H1 (cell line): ENCODE measurements around the gene BRCA2. TPM values are rescaled to one million over a fixed set of nuclear protein-coding genes. Genes with fewer than 3 reads are reported as not detected.
A peak's percentile ranks its signal among the peaks of the same experiment; 100 is the strongest.

Experiments used
- CTCF ChIA-PET: fragments of 300-600 bp; sonication (Branson Sonifier 250); formaldehyde crosslinking; loops from one replicate; lab custom pipeline; 2021; ENCODE audit not compliant: partially characterized antibody; lab: Charles Lee
- POLR2A ChIA-PET: fragments of 300-600 bp; sonication (Branson Sonifier 250); formaldehyde crosslinking; loops from one replicate; lab custom pipeline; 2021; ENCODE audit warnings: inconsistent platforms; ENCODE audit not compliant: partially characterized antibody; lab: Charles Lee
- DNase-seq, 2 experiments: peaks; one replicate each; pipeline versions ENCODE4 v3.0.0 to v3.0.0-alpha.2; 2010 to 2022; ENCODE audit warnings: low spot score in 2 of 2, low read depth in 1 of 2, mixed read lengths in 1 of 2
- FAIRE-seq: peaks from 2 replicates; lab custom pipeline; 2011; peaks lifted over from hg19 to GRCh38; lab: Jason Lieb, UNC
- H2AFZ ChIP-seq: 2 replicates; pipeline ENCODE4 v1.8.1; 2012; ENCODE audit warnings: low read length, inconsistent platforms
- H2AK5ac ChIP-seq: 2 replicates; pipeline ENCODE4 v1.6.1; 2013; ENCODE audit warnings: low read depth, low read length
- H2BK120ac ChIP-seq: replicated peaks from 2 replicates; pipeline ENCODE3; 2013; ENCODE audit warnings: low read depth, low read length, inconsistent platforms
- H2BK12ac ChIP-seq: 2 replicates; pipeline ENCODE4 v1.6.1; 2013; ENCODE audit warnings: low read depth, low read length
- H2BK15ac ChIP-seq: 2 replicates; pipeline ENCODE4 v1.6.1; 2013; ENCODE audit warnings: low read length
- H2BK20ac ChIP-seq: 2 replicates; pipeline ENCODE4 v1.6.1; 2013; ENCODE audit warnings: low read length
- H2BK5ac ChIP-seq: 2 replicates; pipeline ENCODE4 v1.6.1; 2013; ENCODE audit warnings: low read depth, low read length
- H3K14ac ChIP-seq: 2 replicates; pipeline ENCODE4 v1.6.1; 2013; ENCODE audit warnings: inconsistent platforms; ENCODE audit not compliant: insufficient read length
- H3K18ac ChIP-seq: 2 replicates; pipeline ENCODE4 v1.6.1; 2013; ENCODE audit warnings: low read length; ENCODE audit errors: extremely low read depth
- H3K23ac ChIP-seq: 2 replicates; pipeline ENCODE4 v1.6.1; 2013; ENCODE audit warnings: inconsistent platforms; ENCODE audit not compliant: insufficient read length
- H3K23me2 ChIP-seq: 2 replicates; pipeline ENCODE4 v1.6.1; 2013; ENCODE audit warnings: low read depth, low read length
- H3K27ac ChIP-seq: 2 replicates; pipeline ENCODE4 v1.6.1; 2011; ENCODE audit warnings: low read depth, low read length, inconsistent platforms
- H3K27me3 ChIP-seq, 4 experiments: replicated peaks in 1 of 4; 1 replicate in 1 of 4; 2 replicates in 3 of 4; pipeline versions ENCODE4 v1.6.1 to v1.8.1; 2011 to 2013; ENCODE audit warnings: low read length in 3 of 4, mild to moderate bottlenecking in 3 of 4, inconsistent platforms in 2 of 4, mixed read lengths in 2 of 4, moderate library complexity in 1 of 4; ENCODE audit not compliant: control insufficient read depth in 3 of 4, insufficient read depth in 3 of 4; ENCODE audit errors: extremely low read depth in 1 of 4
- H3K36me3 ChIP-seq, 4 experiments: 2 replicates each; pipeline versions ENCODE4 v1.6.1 to v1.8.1; 2011 to 2013; ENCODE audit warnings: mild to moderate bottlenecking in 4 of 4, low read length in 3 of 4, moderate library complexity in 2 of 4, control low read depth in 1 of 4, inconsistent platforms in 1 of 4; ENCODE audit not compliant: insufficient read depth in 4 of 4, control insufficient read depth in 2 of 4
- H3K4ac ChIP-seq: replicated peaks from 2 replicates; pipeline ENCODE3; 2013; ENCODE audit warnings: low read length, low read depth, mixed read lengths, inconsistent platforms; ENCODE audit not compliant: insufficient read length
- H3K4me1 ChIP-seq, 4 experiments: replicated peaks in 1 of 4; 1 replicate in 1 of 4; 2 replicates in 3 of 4; pipeline versions ENCODE4 v1.6.1 to v1.8.1; 2011 to 2013; ENCODE audit warnings: low read length in 3 of 4, inconsistent platforms in 2 of 4, mixed read lengths in 1 of 4; ENCODE audit not compliant: insufficient read depth in 4 of 4, control insufficient read depth in 3 of 4
- H3K4me2 ChIP-seq, 2 experiments: 2 replicates each; pipeline versions ENCODE4 v1.6.1 to v1.8.1; 2011 to 2013; ENCODE audit warnings: low read depth in 2 of 2, low read length in 2 of 2, control low read depth in 1 of 2, inconsistent platforms in 1 of 2, mild to moderate bottlenecking in 1 of 2; ENCODE audit not compliant: insufficient read depth in 1 of 2
- H3K4me3 ChIP-seq, 4 experiments: fragments of 200-600, 300-600 bp in 1 of 4; sonication (generic), shearing (Covaris generic), sonication (Bioruptor Twin) in 1 of 4; 2 replicates each; pipeline versions ENCODE4 v1.5.1 to v1.8.1; 2011 to 2016; ENCODE audit warnings: low read length in 4 of 4, low read depth in 3 of 4, control low read depth in 2 of 4, inconsistent platforms in 2 of 4, mild to moderate bottlenecking in 2 of 4, mixed read lengths in 1 of 4, moderate library complexity in 1 of 4; ENCODE audit not compliant: insufficient read depth in 2 of 4; ENCODE audit errors: extremely low read depth in 1 of 4
- H3K56ac ChIP-seq: replicated peaks from 2 replicates; pipeline ENCODE3; 2013; ENCODE audit warnings: low read depth, mild to moderate bottlenecking, mixed read lengths, low read length, inconsistent platforms; ENCODE audit not compliant: insufficient read length
- H3K79me1 ChIP-seq: 2 replicates; pipeline ENCODE4 v1.6.1; 2013; ENCODE audit warnings: low read depth, low read length, control low read depth
- H3K79me2 ChIP-seq, 2 experiments: 2 replicates each; pipeline versions ENCODE4 v1.6.1 to v1.8.1; 2012 to 2013; ENCODE audit warnings: low read length in 2 of 2, mild to moderate bottlenecking in 2 of 2, inconsistent platforms in 1 of 2; ENCODE audit not compliant: insufficient read depth in 2 of 2, control insufficient read depth in 1 of 2
- H3K9ac ChIP-seq, 4 experiments: replicated peaks in 1 of 4; 1 replicate in 1 of 4; 2 replicates in 3 of 4; pipeline versions ENCODE4 v1.6.1 to v1.8.1; 2011 to 2013; ENCODE audit warnings: low read depth in 3 of 4, low read length in 3 of 4, control low read depth in 2 of 4, mild to moderate bottlenecking in 2 of 4, moderate library complexity in 2 of 4, inconsistent platforms in 1 of 4; ENCODE audit errors: extremely low read depth in 1 of 4
- H3K9me3 ChIP-seq, 2 experiments: 2 replicates each; pipeline versions ENCODE4 v1.6.1 to v1.8.1; 2012 to 2013; ENCODE audit warnings: mild to moderate bottlenecking in 2 of 2, moderate library complexity in 2 of 2, control low read depth in 1 of 2, inconsistent platforms in 1 of 2, low read depth in 1 of 2, low read length in 1 of 2, mixed read lengths in 1 of 2; ENCODE audit not compliant: insufficient read depth in 2 of 2
- H4K20me1 ChIP-seq, 2 experiments: replicated peaks in 1 of 2; 2 replicates each; pipeline versions ENCODE3 to v1.8.1; 2011 to 2013; ENCODE audit warnings: inconsistent platforms in 2 of 2, low read length in 2 of 2, mild to moderate bottlenecking in 1 of 2; ENCODE audit not compliant: insufficient read depth in 2 of 2, control insufficient read depth in 1 of 2
- H4K5ac ChIP-seq: 2 replicates; pipeline ENCODE4 v1.6.1; 2013; ENCODE audit warnings: low read length, low read depth, mixed read lengths, inconsistent platforms; ENCODE audit not compliant: insufficient read length
- H4K8ac ChIP-seq: 2 replicates; pipeline ENCODE4 v1.8.0; 2013; ENCODE audit warnings: mild to moderate bottlenecking, moderate library complexity, low read length, inconsistent platforms; ENCODE audit not compliant: insufficient read depth; ENCODE audit errors: extremely low read depth
- H4K91ac ChIP-seq: replicated peaks from 2 replicates; pipeline ENCODE3; 2013; ENCODE audit warnings: low read length, mixed read lengths, inconsistent platforms; ENCODE audit not compliant: insufficient read length
- CEBPB ChIP-seq: IDR thresholded peaks from 2 replicates; pipeline ENCODE4 v1.6.1; 2012; ENCODE audit warnings: low read depth, low read length
- HDAC6 ChIP-seq: IDR thresholded peaks from one replicate; pipeline ENCODE4 v1.7.1; 2012; ENCODE audit warnings: low read depth, mild to moderate bottlenecking, inconsistent platforms, low read length, moderate library complexity
- WGBS, 2 experiments: shearing (Covaris generic) in 1 of 2; methylation state at CpG; one replicate each; pipeline versions ENCODE4 v1.1.6 to v1.1.7; 2013 to 2015; ENCODE audit warnings: low lambda C conversion rate in 2 of 2, mixed read lengths in 2 of 2, inconsistent platforms in 1 of 2, low coverage in 1 of 2, missing lambda C conversion rate in 1 of 2; ENCODE audit not compliant: insufficient replicate concordance in 2 of 2, insufficient coverage in 1 of 2, insufficient read length in 1 of 2; ENCODE audit errors: extremely low coverage in 1 of 2, missing lambda C conversion rate in 1 of 2; 5-methylcytosine and 5-hydroxymethylcytosine counted together
- polyA plus RNA-seq, 7 experiments: library from polyadenylated mRNA; depleted of rRNA in 3 of 7; stranded (reverse) in 5 of 7; unstranded in 2 of 7; fragments of >200 nt in 5 of 7; fragments of 200-250 nt in 2 of 7; gene quantifications; 1 replicate in 5 of 7; 2 replicates in 1 of 7; 4 replicates in 1 of 7; pipeline versions ENCODE4 v1.2.1 to v1.2.3, GENCODE V29; 2011 to 2013; ENCODE audit warnings: missing spikeins in 2 of 7, mixed read lengths in 2 of 7
- total RNA-seq: library from RNA; stranded (reverse); fragmentation: NEBNext Ultra II Directional; extraction: Animal tissue kit (Norgen Biotek cat#: 25700); gene quantifications from 2 replicates; pipeline ENCODE4 v1.2.1, GENCODE V29; 2021

The BRCA2 gene
- total and polyA plus RNA-seq, 2 of the 8 experiments (the other 6 are each of a cell fraction or from before 2014, with no cell fraction given) = 4.2 to 24.9 TPM

GRCh38 chr13:32314271-32315237 is 754 bp upstream of the BRCA2 start:
- DNase-seq (no peak), FAIRE-seq (no peak)
- Histone ChIP-seq H3K23me2 (peaks cover 10% of the 10 kb centered on the region), H3K79me1 (no peaks in the 10 kb centered on the region), H2BK5ac (0 out of 2 replicates have a peak overlapping the region, but pooled peaks have one; percentile 87), H3K18ac (peak overlapping the region; percentile 25; the same call in 1 of the 2 replicates), H3K4me2 (peak overlapping the region; percentile 90 to 97), H3K79me2 (no peaks in the 10 kb centered on the region), H2AFZ (peak overlapping the region; percentile 93), H3K9me3 (no peaks in the 10 kb centered on the region), H2AK5ac (no peak overlapping the region), H3K23ac (no peak overlapping the region), H2BK20ac (no peak overlapping the region), H4K20me1 (no peaks in the 10 kb centered on the region), H3K36me3 (peaks cover 0 to 8% (median 2%) of the 10 kb centered on the region in 4 experiments; a peak in 2 of 8 replicates), H3K14ac (no peak overlapping the region), H4K5ac (peak overlapping the region; percentile 89), H3K4me3 (peak overlapping the region; percentile 60 to 69 (median 64)), H3K4ac (no peak overlapping the region), H2BK12ac (no peak overlapping the region), H3K9ac (peak overlapping the region in 3 of 4 experiments; percentile 75 to 94 (median 93); a peak in 6 of 7 replicates), H3K27me3 (no peaks in the 10 kb centered on the region), H4K91ac (peak overlapping the region; percentile 72), H2BK120ac (no peak overlapping the region), H3K4me1 (peaks cover 0 to 5% (median under 1%) of the 10 kb centered on the region in 4 experiments; a peak in 5 of 7 replicates), H2BK15ac (no peak overlapping the region), H4K8ac (peak overlapping the region; percentile 96), H3K27ac (peak overlapping the region; percentile 93), H3K56ac (peak overlapping the region; percentile 38)
- WGBS, 2 experiments = 72% methylated on average over 32 of the region's 32 CpGs; no CpG with 5 or more reads in 1 of the 2 experiments
- TF ChIP-seq HDAC6 (no peak), CEBPB (peak; percentile 64)
- POLR2A ChIA-PET = interaction anchor here (0.7 to 2.3 kb wide), 28 partner anchors 10 to 368 kb away, joined by 3 to 12 read pairs (median 4); partner anchors contain the start of gene FRY
- CTCF ChIA-PET = interaction anchor here (0.6 to 1.5 kb wide), 7 partner anchors 25 to 469 kb away, joined by 3 to 9 read pairs (median 3); no protein-coding TSS in a partner anchor
